Measurements from ENCODE around the gene ITGB7.

Gene ITGB7

GRCh38 chr12:53207042-53207441 is at the start of gene ITGB7:
Gene ITGB7, minus strand, starts transcription at chr12:53207251. Its CDS starts 6,808 bp downstream, at chr12:53200443.
- no peaks in the 10 kb centered on the region for H3K27me3 Mint-ChIP-seq
- peaks cover 57% of the 10 kb centered on the region for H3K36me3 Mint-ChIP-seq (ENCODE audit: low read depth)
- peak within 1 kb of the TSS; percentile 90 for H3K4me3 Mint-ChIP-seq
- H3K9me3 Mint-ChIP-seq = no peaks in the 10 kb centered on the region
- peak; percentile 75 for DNase-seq
- peak within 1 kb of the TSS; percentile 89 for H3K27ac Mint-ChIP-seq
- H3K4me1 Mint-ChIP-seq (ENCODE audit: low read depth) = peaks cover 85% of the 10 kb centered on the region

- H3K36me3 Mint-ChIP-seq (ENCODE audit: low read depth) = peaks cover 33% of the 10 kb centered on the region
- no peak for DNase-seq
- H3K4me1 Mint-ChIP-seq (ENCODE audit: low read depth) = peaks cover 53% of the 10 kb centered on the region
- H3K4me3 Mint-ChIP-seq = no peak overlapping the region
- H3K9me3 Mint-ChIP-seq = no peaks in the 10 kb centered on the region
- H3K27me3 Mint-ChIP-seq = no peaks in the 10 kb centered on the region
- peak overlapping the region; percentile 84 for H3K27ac Mint-ChIP-seq
Observed at GRCh38 chr12:53255996-53256395, 48.9 kb upstream of the ITGB7 start.

GRCh38 chr12:53254816-53255545 is 47.9 kb upstream of the ITGB7 start:
- Mint-ChIP-seq H3K4me3 (no peak overlapping the region), H3K27me3 (no peaks in the 10 kb centered on the region), H3K9me3 (no peaks in the 10 kb centered on the region), H3K36me3 (ENCODE audit: low read depth) (peaks cover 33% of the 10 kb centered on the region), H3K27ac (peak overlapping the region; percentile 84), H3K4me1 (ENCODE audit: low read depth) (peaks cover 53% of the 10 kb centered on the region)
- no peak for DNase-seq

- peak overlapping the region; percentile 99 for H3K4me3 Mint-ChIP-seq
- DNase-seq = no peak
- peaks cover 49% of the 10 kb centered on the region for H3K4me1 Mint-ChIP-seq (ENCODE audit: low read depth)
- peak overlapping the region; percentile 97 for H3K27ac Mint-ChIP-seq
- H3K9me3 Mint-ChIP-seq = no peaks in the 10 kb centered on the region
- no peaks in the 10 kb centered on the region for H3K27me3 Mint-ChIP-seq
- peaks cover 33% of the 10 kb centered on the region for H3K36me3 Mint-ChIP-seq (ENCODE audit: low read depth)
Observed at GRCh38 chr12:53253298-53253697, 46.2 kb upstream of the ITGB7 start.

- Mint-ChIP-seq H3K4me1 (ENCODE audit: low read depth) (peaks cover 49% of the 10 kb centered on the region), H3K27me3 (no peaks in the 10 kb centered on the region), H3K9me3 (no peaks in the 10 kb centered on the region), H3K36me3 (ENCODE audit: low read depth) (peaks cover 33% of the 10 kb centered on the region), H3K4me3 (peak overlapping the region; percentile 99), H3K27ac (peak overlapping the region; percentile 97)
- no peak for DNase-seq
Observed at GRCh38 chr12:53252349-53252916, 45.4 kb upstream of the ITGB7 start.

- H3K4me1 Mint-ChIP-seq (ENCODE audit: low read depth) = peaks cover 49% of the 10 kb centered on the region
Observed at GRCh38 chr12:53251477-53252348, 44.7 kb upstream of the ITGB7 start.

GRCh38 chr12:53245286-53245685 is 38.2 kb upstream of the ITGB7 start:
- no peaks in the 10 kb centered on the region for H3K9me3 Mint-ChIP-seq

More at GRCh38 chr12:53251477-53252348, 44.7 kb upstream of the ITGB7 start:
- no peaks in the 10 kb centered on the region for H3K9me3 Mint-ChIP-seq
- H3K4me3 Mint-ChIP-seq = peak overlapping the region; percentile 99
- H3K27ac Mint-ChIP-seq = peak overlapping the region; percentile 97
- H3K27me3 Mint-ChIP-seq = no peaks in the 10 kb centered on the region
- H3K36me3 Mint-ChIP-seq (ENCODE audit: low read depth) = peaks cover 33% of the 10 kb centered on the region
- peak; percentile 84 for DNase-seq

GRCh38 chr12:53244337-53244736 is 37.3 kb upstream of the ITGB7 start:
- no peaks in the 10 kb centered on the region for H3K9me3 Mint-ChIP-seq
- H3K36me3 Mint-ChIP-seq (ENCODE audit: low read depth) = no peaks in the 10 kb centered on the region
- no peak overlapping the region for H3K4me3 Mint-ChIP-seq
- no peak overlapping the region for H3K27ac Mint-ChIP-seq
- H3K4me1 Mint-ChIP-seq (ENCODE audit: low read depth) = peaks cover 2% of the 10 kb centered on the region
- DNase-seq = no peak
- no peaks in the 10 kb centered on the region for H3K27me3 Mint-ChIP-seq

More at GRCh38 chr12:53245286-53245685, 38.2 kb upstream of the ITGB7 start:
- Mint-ChIP-seq H3K4me3 (no peak overlapping the region), H3K27ac (no peak overlapping the region), H3K27me3 (no peaks in the 10 kb centered on the region), H3K4me1 (ENCODE audit: low read depth) (peaks cover 2% of the 10 kb centered on the region), H3K36me3 (ENCODE audit: low read depth) (no peaks in the 10 kb centered on the region)
- DNase-seq = no peak

GRCh38 chr12:53241623-53242412 is 34.8 kb upstream of the ITGB7 start:
- H3K9me3 Mint-ChIP-seq = no peaks in the 10 kb centered on the region
- H3K36me3 Mint-ChIP-seq (ENCODE audit: low read depth) = no peaks in the 10 kb centered on the region
- DNase-seq = no peak
- no peak overlapping the region for H3K27ac Mint-ChIP-seq
- H3K4me1 Mint-ChIP-seq (ENCODE audit: low read depth) = peaks cover 11% of the 10 kb centered on the region
- H3K4me3 Mint-ChIP-seq = no peak overlapping the region
- H3K27me3 Mint-ChIP-seq = no peaks in the 10 kb centered on the region

GRCh38 chr12:53239643-53240258 is 32.7 kb upstream of the ITGB7 start:
- Mint-ChIP-seq H3K27ac (no peak overlapping the region), H3K27me3 (no peaks in the 10 kb centered on the region), H3K4me3 (no peak overlapping the region), H3K9me3 (no peaks in the 10 kb centered on the region), H3K4me1 (ENCODE audit: low read depth) (peaks cover 32% of the 10 kb centered on the region), H3K36me3 (ENCODE audit: low read depth) (no peaks in the 10 kb centered on the region)
- DNase-seq = no peak

GRCh38 chr12:53236443-53237111 is 29.5 kb upstream of the ITGB7 start:
- Mint-ChIP-seq H3K36me3 (ENCODE audit: low read depth) (no peaks in the 10 kb centered on the region), H3K4me3 (peak overlapping the region; percentile 18), H3K9me3 (no peaks in the 10 kb centered on the region), H3K4me1 (ENCODE audit: low read depth) (peaks cover 52% of the 10 kb centered on the region), H3K27me3 (no peaks in the 10 kb centered on the region), H3K27ac (peak overlapping the region; percentile 56)
- DNase-seq = peak; percentile 64

GRCh38 chr12:53235742-53236442 is 28.8 kb upstream of the ITGB7 start:
- Mint-ChIP-seq H3K27me3 (no peaks in the 10 kb centered on the region), H3K27ac (peak overlapping the region; percentile 56), H3K4me3 (peak overlapping the region; percentile 18), H3K9me3 (no peaks in the 10 kb centered on the region), H3K4me1 (ENCODE audit: low read depth) (peaks cover 58% of the 10 kb centered on the region), H3K36me3 (ENCODE audit: low read depth) (no peaks in the 10 kb centered on the region)
- DNase-seq = peak; percentile 63

- H3K9me3 Mint-ChIP-seq = no peaks in the 10 kb centered on the region
- no peaks in the 10 kb centered on the region for H3K27me3 Mint-ChIP-seq
- H3K4me3 Mint-ChIP-seq = no peak overlapping the region
- no peak for DNase-seq
- no peaks in the 10 kb centered on the region for H3K36me3 Mint-ChIP-seq (ENCODE audit: low read depth)
- H3K4me1 Mint-ChIP-seq (ENCODE audit: low read depth) = peaks cover 62% of the 10 kb centered on the region
- H3K27ac Mint-ChIP-seq = no peak overlapping the region
Observed at GRCh38 chr12:53235164-53235563, 28.1 kb upstream of the ITGB7 start.

All from activated T-cell treated with anti-CD3 and anti-CD28 coated beads, Interleukin-2, amount 50 U/mL, for 24 hours (primary cell).